HTERT RPE-1 (cell line): ENCODE results near the gene PLIN5.
"Not testable (repeated sequence)": the region's sequence is repeated elsewhere in the genome, so short reads cannot be mapped to it uniquely, and the experiment has no call there.

Experiments
- in situ Hi-C: fragments of 300-500 bp; cut with MboI; formaldehyde crosslinking; loops from 4 replicates; pipeline ENCODE4 v1.14.3; 2020; ENCODE audit warnings: low sequenced_read_pairs

Gene PLIN5

DNA sequence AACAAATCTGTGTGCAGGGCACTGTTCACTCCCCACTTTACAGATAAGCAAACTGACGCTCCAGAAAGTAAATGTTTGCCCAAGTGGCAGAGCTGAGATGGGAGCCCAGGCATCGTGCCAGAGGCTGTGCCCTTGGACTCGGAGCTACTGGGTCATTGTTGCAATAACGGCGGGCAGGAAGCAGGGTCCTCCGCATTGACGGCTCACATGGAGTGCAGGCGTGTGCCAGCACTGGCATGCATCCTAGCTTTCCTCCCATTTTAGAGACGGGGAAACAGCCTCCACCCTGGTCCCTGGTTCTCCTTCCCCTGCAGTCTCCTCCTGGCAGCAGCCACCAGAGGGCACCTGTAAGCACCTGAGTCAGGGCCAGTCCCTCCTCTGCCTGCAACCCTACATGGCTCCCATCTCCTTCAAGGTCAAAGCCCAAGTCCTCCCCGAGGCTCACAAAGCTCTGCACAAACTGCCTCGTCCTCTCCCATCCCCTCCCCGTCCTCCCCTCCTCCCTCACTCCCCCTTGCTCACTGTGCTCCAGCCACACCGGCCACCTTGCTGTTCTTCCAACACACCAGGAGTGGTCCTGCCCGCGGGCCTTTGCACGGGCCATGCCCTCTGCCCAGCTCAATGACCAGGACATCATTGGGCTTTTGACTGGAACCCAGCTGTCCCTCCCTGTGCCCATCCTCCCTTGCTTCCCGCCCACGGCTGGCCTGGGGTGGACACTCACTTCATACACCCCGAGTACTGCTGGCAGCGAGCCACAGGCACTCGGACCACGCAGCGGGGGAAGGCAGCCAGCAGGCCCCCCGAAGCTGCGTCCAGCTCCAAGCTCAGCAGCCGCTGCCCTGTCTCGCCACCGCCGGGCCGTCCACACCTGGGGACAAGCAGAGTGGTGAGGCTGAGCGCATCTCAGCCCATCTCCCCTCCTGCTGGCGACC, 12.5 kb upstream of the PLIN5 start:
- in situ Hi-C loops, result no loop called here

DNA sequence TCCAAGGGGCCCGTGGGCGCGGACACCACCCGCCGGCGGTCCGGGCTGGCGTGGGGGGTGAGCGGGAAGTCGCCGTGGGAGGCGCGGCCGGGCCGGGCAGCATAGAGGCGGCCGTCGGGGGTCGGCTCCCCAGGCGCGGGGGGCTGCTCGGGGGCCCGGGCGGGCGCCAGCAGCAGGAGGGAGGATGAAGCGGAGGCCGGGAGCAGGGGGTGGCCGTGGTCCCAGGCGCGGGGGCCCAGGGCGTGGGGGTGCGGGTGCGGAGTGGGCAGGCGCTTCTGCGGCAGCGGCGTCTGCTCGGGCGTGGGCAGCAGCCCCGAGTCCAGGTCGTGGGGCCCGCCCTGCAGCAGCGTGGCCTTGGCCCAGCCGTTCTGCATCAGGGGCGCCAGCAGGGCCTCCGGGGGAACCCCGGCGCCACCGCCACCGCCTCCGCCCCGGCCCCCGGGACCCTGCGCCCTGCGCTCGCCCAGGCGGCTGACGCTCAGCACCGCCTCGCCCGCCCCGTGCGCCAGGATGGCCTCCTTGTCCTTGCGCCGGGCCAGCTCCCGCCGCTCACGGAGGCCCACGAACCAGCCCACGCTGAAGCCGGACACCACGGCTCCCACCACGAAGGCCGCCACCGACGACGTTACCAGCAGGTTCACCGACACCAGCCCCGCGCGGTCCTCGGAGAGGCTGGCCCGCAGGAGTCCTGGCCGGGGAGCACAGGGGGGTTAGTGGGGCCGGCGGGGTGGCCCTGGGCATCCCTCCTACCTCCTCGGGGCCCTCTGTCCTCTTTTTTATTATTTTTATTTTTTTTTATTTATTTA, 9.0 kb upstream of the PLIN5 start:
- in situ Hi-C loops, result no loop called here

DNA sequence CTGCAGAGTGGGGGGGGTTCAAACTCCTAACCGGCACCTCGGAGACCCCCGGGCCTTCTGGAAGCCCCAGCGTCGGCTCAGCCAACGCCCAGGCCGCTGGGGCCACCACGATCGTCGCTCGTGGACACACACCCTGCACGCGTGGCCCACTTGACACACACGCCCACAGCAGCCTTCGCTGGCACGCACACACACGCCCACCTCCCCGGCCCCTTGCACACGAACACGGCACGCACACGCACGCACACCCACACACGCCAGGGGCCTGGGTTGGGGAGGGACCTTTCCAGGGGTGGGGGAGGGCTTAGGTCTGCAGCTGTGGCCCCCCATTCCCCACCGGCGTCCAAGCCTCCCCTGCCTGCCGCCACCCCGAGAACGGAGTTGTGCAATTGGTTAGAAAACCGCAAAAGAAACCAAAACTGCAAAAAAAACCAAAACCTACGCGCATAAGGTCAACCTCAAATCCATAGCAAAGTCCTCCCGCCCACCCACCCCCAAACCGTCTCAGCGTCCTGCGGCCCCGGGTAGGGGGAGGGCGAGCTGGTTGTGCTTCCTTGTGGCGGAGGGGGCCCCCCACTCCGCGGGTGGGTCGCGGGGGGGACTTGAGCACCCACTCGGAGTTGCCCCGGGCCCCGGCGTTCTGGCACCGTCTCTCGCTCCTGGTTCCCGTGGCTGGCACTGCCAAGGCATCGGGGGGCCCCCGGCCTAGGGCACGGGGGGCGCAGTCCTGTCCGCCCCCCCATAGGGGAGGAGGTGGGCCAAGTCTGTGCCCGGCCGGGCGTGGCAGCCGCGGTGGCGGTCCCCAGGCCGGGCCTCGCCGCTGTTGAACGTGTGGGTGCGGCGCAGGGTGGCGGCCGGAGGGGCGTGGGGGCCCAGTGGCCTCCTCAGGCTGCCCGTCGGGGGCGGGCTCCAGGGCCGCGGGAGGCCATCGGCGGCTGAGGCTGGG, 8.1 kb upstream of the PLIN5 start:
- in situ Hi-C loops, result no loop called here

DNA sequence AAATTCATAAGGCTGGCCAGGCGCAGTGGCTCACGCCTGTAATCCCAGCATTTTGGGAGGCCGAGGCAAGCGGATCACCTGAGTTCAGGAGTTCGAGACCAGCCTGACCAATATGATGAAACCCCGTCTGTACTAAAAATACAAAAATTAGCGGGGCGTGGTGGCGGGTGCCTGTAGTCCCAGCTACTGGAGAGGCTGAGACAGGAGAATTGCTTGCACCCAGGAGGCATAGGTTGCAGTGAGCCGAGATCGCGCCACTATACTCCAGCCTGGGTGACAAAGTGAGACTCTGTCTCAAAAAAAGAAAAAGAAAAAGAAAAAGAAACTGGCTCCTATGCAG, 6.8 kb upstream of the PLIN5 start:
- in situ Hi-C loops, result not testable (repeated sequence)

DNA sequence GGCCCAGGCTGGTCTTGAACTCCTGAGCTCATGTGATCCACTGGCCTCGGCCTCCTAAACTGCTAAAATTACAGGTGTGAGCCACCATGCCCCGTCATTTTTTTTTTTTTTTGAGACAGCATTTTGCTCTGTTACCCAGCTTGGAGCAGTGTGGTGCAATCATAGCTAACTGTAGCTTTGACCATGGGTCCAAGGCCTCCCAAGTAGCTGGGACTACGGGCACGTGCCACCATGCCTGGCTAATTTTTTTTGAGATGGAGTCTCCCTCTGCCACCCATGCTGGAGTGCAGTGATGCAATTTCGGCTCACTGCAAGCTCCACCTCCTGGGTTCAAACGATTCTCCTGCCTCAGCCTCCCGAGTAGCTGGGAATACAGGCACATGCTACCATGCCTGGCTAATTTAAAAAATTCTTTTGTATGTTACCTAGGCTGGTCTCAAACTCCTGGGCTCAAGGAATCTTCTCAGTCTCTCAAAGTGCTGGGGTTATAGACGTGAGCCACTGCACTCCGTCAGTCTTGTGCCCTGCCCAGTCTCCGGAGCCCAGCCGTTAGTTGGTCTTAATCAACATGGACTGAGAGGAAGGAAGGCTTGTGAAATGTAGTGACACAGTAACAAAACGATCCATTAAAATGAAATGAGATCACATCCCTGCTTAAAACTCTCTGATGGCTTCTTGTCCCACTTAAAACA, 6.2 kb upstream of the PLIN5 start:
- in situ Hi-C loops, result no loop called here

DNA sequence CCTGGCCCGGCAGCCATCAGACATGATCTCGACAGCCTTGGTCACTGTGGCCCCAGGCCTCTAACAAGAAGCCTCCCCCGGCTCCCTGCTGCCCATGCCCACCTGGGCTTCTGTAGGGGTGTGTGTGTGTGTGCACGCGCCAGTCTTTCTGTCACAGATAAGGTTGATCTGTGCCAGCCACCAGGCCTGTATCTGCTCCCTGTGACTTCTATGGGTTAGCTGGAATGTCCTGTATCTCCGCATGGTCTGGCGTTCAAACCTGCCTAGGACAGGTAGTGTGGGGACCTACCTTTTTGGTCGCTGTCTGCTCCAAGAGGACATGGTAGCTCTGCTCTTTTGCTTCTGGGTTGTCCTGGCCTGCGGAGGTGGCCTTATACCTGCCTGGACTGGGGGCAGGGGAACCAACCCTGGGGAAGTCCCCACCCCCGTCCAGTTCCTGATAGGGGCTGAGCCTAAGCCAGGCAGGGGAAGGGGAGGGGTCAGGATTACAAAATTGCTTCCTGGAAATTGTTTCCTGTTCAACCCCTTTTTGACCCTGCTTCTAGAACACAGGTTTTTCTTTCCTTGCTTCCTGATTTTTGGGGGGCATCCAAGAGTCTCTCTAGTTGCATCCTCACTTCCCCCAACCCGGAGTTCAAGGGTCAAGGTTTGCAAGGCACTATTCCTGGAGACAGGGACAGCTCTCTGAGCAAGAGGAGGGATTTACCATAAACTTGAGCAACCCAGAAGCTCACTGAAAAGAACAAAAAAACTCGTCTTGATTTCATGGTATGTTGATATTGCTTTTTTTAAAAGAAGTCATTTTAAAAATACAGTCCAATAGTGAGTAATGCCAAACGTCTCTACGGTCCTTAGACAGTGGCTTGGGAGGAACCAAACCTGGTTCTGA, 4.9 kb upstream of the PLIN5 start, which contains the start of gene LRG1:
Gene LRG1 (minus strand): TSS at position 344 of the 889 bp plus-strand sequence. CDS start 23 bp downstream, at position 321.
- in situ Hi-C loops, result no loop called here

DNA sequence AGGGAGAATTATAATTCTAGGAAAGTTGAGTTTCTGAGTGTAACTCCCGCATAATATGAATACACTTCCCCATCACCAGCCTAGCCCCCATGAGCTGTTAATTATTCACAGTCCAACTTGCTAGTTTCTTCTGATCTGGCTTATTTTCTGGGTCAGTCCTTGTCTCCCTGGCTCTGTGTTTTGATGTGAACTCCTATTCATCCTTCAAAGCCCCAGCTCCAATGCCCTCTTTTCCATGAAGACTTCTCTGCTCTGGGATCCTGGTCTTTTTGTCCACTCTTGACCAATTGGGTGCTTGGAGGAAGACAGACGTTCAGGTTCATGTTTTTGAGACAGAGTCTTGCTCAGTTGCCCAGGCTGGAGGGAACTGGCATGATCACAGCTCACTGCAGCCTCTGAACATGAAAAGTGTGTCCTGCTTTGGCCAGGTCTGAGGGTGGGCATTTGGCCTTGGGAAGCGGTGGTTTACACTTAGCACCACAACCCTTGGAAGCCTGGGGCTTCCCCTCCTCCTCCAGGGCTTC, 4.2 kb upstream of the PLIN5 start:
- in situ Hi-C loops, result no loop called here

DNA sequence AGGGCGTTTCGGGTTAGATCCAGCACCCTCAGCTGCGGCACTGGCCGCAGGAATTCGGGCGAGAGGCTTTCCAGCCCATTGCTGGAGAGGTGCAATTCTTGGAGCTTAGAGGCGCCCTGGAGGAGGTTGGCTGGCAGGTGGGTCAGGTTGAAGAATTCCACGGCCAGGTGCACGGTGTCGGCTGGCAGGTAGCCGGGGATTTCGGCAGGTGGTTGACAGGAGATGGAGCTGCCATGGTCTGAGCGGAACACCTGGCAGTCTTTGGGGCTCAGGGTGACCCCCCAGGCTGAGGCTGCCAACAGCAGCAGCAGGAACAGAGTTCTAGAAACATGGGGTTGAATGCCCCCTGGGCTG, 3.6 kb upstream of the PLIN5 start:
- in situ Hi-C loops, result no loop called here

DNA sequence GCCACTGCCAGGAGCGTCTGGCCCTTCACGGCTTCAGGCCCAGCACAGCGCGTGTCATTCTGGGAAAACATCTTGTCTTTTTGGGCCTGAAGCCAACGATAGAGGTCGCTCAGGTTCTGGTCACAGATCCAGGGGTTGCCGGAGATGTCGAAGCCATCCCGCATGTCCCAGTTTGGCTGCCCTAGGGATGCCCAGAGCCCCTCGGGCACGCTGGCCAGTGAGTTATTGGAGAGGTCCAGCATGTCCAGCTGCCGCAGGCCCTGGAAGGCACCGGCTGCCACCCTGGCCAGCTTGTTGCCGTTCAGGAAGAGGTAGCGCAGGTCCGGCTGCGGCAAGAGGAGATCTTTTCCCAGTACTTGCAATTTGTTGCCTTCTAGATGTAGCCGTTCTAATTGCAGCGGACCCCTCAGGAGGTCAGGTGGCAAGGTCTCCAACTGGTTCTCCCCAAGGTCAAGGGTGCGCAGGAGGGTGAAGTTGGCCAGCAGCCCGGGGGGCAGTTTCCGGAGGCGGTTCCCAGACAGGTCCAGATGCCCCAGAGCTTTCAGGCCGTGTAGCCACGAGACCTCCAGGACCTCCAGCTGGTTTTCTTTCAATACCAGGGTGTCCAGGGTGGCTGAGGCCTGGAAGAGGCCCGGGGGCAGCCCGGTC, 3.1 kb upstream of the PLIN5 start:
- in situ Hi-C loops, result no loop called here

DNA sequence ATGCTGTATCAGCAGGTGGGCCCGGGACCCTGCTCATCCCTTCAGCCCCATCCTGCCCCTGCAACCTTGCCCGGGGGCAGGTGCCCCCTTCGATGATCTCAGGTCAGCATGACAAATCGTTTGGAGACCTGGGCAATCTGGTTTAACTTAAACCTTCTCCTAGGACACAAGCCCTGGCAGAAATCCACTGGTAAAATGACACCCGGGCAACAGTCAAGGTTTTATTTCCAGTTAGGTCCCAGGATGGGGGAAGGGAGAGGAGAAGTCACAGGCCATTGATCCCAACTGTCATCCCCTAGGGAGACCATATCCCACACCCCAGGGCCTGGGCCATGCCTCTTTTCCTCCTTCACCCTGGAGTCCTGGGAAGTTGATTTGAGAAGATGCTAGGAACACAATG, 1.8 kb upstream of the PLIN5 start:
- in situ Hi-C loops, result no loop called here

DNA sequence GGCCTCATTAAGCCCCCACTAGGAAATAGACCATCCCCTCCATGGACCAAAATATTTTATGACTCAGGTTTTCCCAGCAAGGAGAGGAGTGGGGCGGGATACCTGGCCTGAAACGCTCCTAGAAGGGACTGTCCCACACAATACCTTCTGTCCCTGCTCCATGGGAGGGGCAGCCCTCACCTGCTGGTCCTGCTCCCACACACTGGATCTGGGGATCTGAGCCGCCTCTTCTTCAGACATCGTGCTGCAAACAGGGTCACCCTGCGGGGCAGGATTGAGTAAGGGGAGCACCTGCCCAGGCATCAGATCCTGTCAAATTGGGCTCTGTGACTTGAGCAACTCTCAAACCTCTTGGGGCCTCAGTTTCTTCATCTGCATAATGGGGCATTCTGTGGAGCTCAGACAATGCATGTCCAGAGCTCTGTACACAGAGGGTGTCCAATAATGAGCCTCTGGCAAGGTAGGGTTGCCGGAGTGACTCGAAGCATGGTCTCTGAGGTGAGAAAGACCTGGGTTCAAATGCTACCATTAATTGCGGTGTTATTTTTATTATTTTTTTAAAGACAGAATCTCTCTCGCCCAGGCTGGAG, 1.1 kb downstream of the PLIN5 start:
- in situ Hi-C loops, result no loop called here

DNA sequence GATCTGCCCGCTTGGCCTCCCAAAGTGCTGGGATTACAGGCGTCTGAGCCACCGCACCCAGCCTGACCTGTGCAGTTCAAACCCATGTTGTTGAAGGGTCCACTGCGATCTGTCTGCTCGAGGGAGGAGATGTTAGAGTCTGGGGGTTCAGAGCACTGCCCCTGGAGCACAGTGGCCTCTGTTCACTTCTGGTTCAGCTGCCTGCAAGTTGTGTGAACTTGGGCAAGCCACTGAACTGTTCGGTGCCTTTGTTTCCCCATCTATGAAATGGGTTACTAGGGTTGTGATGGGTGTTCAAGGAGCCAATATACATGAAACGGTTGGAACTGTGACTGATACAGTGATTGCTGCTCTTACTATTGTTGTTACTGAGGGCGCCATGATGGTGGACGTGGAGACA, 1.7 kb downstream of the PLIN5 start:
- in situ Hi-C loops, result no loop called here

DNA sequence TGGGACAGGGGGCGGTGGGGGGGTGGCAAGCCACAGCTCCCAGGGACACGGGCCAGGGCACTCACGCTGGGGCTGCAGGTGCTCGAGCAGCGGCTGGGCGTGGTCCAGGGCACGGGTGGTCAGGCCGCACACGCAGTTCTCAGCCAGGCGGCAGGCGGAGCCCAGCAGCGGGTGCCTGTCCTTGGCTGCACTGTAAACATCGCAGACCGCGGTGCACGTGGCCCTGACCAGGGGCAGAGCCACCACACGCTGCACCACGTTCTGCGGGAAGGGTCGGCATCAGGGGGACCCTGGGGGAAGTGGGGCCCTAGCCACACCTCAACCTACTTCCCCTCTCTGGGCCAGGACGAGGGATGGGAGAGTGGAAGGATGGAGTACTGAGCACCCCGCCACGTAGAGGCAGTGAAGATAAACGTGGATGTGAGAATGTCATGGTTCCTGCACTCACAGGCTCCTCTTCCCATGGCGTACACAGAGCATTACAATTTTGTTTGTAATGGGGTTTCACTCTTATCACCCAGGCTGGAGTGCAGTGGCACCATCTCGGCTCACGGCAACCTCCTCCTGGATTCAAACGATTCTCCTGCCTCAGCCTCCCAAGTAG, 3.4 kb downstream of the PLIN5 start:
- in situ Hi-C loops, result no loop called here

DNA sequence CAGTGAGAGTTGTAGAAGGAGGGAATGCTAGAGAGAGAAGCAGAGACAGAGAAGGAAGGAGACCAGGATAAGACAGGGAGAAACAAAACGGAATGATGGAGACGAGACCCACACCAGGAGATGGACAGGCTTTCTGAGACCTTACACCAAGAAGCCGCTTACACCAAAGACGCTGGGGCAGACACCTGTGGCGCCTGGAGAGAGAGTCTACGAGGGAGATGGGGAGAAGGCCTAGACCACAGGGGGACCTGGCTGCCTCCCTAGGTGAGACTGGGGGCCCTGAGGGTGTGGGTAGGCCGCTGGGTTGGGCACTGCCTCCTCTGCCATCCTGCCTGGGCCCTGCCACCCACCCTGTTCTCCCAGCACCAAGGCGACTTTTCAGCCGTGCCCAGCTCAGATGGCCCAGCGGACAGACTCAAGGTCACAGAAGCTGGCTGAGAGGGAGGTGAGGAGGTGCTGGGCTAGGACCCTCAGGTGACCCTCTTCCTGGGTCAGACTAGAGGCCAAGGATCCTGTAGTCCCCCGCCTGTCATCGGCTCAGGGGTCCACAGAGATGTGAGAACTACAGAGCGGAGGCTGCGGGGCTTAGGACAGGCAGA, 5.0 kb downstream of the PLIN5 start:
- in situ Hi-C loops, result no loop called here

DNA sequence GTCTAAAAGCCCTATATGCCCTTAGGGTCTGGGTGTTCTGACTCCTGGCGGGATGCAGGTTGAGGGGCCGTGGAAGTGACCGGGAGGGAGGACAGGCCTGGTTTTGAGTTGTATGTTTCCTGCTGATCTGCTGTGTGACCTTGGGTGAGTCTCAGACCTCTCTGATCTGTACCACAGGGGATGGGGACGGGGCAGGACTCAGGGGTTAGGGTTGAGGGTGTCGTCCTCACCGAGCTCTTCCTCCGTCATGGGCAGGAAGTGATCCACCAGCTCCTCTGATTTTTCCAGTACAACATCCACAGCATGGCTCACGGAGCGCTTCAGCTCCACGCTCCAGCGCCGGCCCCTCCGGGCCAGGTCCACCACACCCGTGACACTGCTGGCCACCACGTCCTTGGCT, 6.2 kb downstream of the PLIN5 start:
- in situ Hi-C loops, result no loop called here

DNA sequence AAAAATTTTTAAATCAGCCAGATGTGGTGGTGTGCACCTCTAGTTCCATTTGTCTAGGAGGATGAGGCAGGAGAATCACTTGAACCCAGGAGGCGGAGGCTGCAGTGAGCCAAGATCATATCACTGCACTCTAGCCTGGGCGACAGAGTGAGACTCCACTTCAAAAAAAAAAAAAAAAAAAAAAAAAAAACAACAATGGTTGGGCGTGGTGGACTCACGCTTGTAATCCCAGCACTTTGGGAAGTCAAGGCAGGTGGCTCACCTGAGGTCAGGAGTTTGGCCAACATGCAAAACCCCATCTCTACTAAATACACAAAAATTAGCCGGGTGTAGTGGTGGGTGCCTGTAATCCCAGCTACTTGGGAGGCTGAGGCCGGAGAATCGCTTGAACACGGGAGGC, 7.6 kb downstream of the PLIN5 start:
- in situ Hi-C loops, result not testable (repeated sequence)

DNA sequence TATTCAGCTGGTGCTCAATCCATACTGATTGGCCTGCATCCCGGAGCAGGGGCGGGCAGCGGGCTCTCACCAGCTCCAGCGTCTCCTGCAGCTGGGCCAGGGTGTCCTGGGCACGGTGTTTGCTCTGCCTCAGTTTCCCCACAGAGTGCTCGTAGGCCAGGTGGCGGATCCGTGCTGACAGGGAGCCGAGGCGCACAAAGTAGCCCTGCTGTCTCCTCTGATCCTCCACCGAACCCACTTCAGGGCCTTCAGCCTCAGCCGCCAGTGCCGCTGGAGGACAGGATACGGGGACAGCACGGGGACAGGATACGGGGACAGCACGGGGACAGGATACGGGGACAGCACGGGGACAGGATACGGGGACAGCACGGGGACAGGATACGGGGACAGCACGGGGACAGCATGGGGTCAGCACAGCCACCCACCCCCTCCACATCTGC, 9.4 kb downstream of the PLIN5 start:
- in situ Hi-C loops, result no loop called here
